Glutamatergic neuron (in vitro differentiated cells): ENCODE results near the gene TAAR2. TPM values are rescaled to one million over a fixed set of nuclear protein-coding genes. Genes with fewer than 3 reads are reported as not detected.

Source experiments
- DNase-seq: peaks from one replicate; pipeline ENCODE4 v3.0.0; 2022
- H3K27ac Mint-ChIP-seq: one replicate; pipeline ENCODE4 v1.8.0; 2020; ENCODE audit warnings: mild to moderate bottlenecking, mixed read lengths, inconsistent platforms; ENCODE audit not compliant: unreplicated experiment
- H3K27me3 Mint-ChIP-seq: one replicate; pipeline ENCODE4 v1.8.0; 2020; ENCODE audit warnings: mild to moderate bottlenecking, moderate library complexity, mixed read lengths, inconsistent platforms; ENCODE audit not compliant: unreplicated experiment
- H3K36me3 Mint-ChIP-seq: one replicate; pipeline ENCODE4 v1.8.0; 2020; ENCODE audit warnings: mild to moderate bottlenecking, mixed read lengths, inconsistent platforms; ENCODE audit not compliant: unreplicated experiment
- H3K4me1 Mint-ChIP-seq: one replicate; pipeline ENCODE4 v1.8.0; 2020; ENCODE audit warnings: mild to moderate bottlenecking, low read depth, mixed read lengths, inconsistent platforms; ENCODE audit not compliant: unreplicated experiment
- H3K4me3 Mint-ChIP-seq: one replicate; pipeline ENCODE4 v1.8.0; 2020; ENCODE audit warnings: mild to moderate bottlenecking, mixed read lengths, inconsistent platforms; ENCODE audit not compliant: unreplicated experiment
- H3K9me3 Mint-ChIP-seq: one replicate; pipeline ENCODE4 v1.8.0; 2020; ENCODE audit warnings: mild to moderate bottlenecking, moderate library complexity, mixed read lengths, inconsistent platforms; ENCODE audit not compliant: unreplicated experiment
- total RNA-seq: library from RNA; stranded (reverse); fragmentation: NEBNext Ultra II Directional; extraction: Animal tissue kit (Norgen Biotek cat#: 25700); gene quantifications from one replicate; pipeline ENCODE4 v1.2.1, GENCODE V29; 2021; ENCODE audit not compliant: unreplicated experiment
- TF ChIP-seq, protein P1 (sequence below): fragments of 200-600 bp; sonication (generic); IDR thresholded peaks from one replicate; pipeline ENCODE4 v1.5.0; 2021; ENCODE audit not compliant: partially characterized antibody, unreplicated experiment

The TAAR2 gene
- total RNA-seq, 1 donor from 2014 or later: not detected

DNA sequence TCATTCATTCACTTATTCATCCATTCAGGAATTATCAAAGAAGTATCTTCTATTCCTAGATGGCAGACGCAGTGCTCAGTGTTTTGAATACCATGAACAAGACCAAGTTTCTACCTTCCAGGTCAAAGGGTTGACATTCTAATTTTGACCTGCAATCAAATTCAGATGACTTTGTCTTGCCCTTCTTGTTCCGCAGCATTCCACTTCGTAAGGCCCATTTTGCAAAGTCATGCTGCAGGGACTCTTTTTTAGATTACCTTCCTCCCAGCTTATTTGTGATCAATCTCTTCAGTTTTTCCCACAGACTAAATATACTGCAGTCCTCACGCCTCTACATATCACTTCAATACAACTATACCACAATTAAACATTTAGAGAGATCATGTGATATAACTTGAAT is 42.0 kb upstream of the TAAR2 start:
- Mint-ChIP-seq H3K4me1 (peaks cover 2% of the 10 kb centered on the region), H3K36me3 (no peaks in the 10 kb centered on the region), H3K4me3 (no peak overlapping the region), H3K9me3 (no peaks in the 10 kb centered on the region), H3K27me3 (no peaks in the 10 kb centered on the region), H3K27ac (no peak overlapping the region)
- TF ChIP-seq, protein P1, sequence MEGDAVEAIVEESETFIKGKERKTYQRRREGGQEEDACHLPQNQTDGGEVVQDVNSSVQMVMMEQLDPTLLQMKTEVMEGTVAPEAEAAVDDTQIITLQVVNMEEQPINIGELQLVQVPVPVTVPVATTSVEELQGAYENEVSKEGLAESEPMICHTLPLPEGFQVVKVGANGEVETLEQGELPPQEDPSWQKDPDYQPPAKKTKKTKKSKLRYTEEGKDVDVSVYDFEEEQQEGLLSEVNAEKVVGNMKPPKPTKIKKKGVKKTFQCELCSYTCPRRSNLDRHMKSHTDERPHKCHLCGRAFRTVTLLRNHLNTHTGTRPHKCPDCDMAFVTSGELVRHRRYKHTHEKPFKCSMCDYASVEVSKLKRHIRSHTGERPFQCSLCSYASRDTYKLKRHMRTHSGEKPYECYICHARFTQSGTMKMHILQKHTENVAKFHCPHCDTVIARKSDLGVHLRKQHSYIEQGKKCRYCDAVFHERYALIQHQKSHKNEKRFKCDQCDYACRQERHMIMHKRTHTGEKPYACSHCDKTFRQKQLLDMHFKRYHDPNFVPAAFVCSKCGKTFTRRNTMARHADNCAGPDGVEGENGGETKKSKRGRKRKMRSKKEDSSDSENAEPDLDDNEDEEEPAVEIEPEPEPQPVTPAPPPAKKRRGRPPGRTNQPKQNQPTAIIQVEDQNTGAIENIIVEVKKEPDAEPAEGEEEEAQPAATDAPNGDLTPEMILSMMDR: no peak
- DNase-seq: no peak

DNA sequence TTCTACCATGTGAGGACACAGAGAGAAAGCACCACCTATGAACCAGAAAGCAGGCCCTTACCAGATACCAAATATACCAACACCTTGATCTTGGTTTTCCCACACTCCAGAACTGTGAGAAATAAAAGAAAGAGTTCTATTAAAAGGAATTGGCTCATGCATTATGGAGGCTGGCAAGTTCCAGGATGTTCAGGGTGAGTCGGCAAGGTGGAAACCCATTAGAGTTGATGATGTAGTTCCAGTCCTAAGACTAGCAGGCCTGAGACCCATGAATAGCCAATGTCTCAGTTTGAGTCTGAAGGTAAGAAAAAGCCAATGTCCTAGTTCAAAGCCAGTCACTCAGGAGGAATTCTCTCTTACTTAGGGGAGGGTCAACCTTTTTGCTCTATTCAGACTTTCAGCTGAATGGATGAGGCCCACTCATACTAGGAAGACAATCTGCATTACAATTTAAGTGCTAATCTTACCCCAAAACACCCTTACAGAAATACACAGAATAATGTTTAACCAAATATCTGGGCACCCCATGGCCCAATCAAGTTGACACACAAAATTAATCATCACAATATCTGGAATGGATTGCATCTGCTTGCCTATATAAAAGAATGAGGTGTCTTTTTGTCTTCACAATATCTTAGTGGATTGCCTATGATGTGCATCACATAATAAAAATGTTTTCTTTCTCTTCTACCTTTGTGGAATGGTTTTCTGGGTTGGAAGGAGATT is 40.4 kb upstream of the TAAR2 start:
- Mint-ChIP-seq H3K36me3 (no peaks in the 10 kb centered on the region), H3K9me3 (no peaks in the 10 kb centered on the region), H3K4me1 (peaks cover 2% of the 10 kb centered on the region), H3K4me3 (no peak overlapping the region), H3K27me3 (no peaks in the 10 kb centered on the region), H3K27ac (no peak overlapping the region)
- DNase-seq: no peak
- TF ChIP-seq, protein P1: no peak

DNA sequence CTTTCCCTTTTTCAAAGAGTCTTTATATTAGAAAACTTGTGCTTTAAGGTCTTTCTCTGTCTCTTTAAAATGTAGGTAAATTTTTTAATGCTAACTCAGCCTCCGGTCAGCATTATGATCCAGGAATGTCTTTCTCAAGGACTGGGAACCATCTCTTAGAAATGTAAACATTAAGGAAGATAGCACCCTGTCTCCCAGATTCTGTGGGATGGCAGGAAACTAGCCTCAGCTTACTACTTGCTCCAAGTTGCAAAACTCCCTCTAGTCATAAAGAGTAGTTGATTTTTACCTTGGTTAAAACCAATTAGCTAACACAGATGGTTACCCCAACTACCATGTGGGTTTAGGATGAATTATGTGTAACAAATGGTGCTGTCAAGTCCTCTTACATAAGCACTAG is 39.6 kb upstream of the TAAR2 start:
- H3K36me3 Mint-ChIP-seq: no peaks in the 10 kb centered on the region
- H3K9me3 Mint-ChIP-seq: no peaks in the 10 kb centered on the region
- no peak overlapping the region for H3K27ac Mint-ChIP-seq
- no peaks in the 10 kb centered on the region for H3K27me3 Mint-ChIP-seq
- DNase-seq: no peak
- TF ChIP-seq, protein P1: no peak
- peaks cover 2% of the 10 kb centered on the region for H3K4me1 Mint-ChIP-seq
- no peak overlapping the region for H3K4me3 Mint-ChIP-seq

DNA sequence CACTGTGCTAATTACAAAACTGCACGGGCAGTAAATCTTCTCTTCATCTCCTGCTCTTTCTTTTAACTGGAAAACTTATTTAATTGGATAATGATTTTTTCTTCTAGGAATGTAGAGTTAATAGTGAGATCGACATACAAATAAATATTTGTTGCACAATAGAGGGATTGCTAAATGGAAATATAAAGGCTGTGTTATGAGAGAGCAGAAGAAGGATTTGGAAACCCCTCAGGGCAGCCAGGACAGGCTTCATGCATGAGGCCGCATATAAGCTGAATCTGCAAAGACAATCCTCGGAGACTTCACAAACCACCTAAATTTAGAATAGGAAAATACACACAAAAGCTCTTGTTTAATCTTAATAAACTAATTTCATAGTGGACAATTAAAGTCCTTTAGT is 37.8 kb upstream of the TAAR2 start:
- no peaks in the 10 kb centered on the region for H3K27me3 Mint-ChIP-seq
- no peak for DNase-seq
- no peaks in the 10 kb centered on the region for H3K9me3 Mint-ChIP-seq
- H3K36me3 Mint-ChIP-seq: no peaks in the 10 kb centered on the region
- peaks cover 2% of the 10 kb centered on the region for H3K4me1 Mint-ChIP-seq
- H3K4me3 Mint-ChIP-seq: no peak overlapping the region
- no peak overlapping the region for H3K27ac Mint-ChIP-seq
- TF ChIP-seq, protein P1: no peak

DNA sequence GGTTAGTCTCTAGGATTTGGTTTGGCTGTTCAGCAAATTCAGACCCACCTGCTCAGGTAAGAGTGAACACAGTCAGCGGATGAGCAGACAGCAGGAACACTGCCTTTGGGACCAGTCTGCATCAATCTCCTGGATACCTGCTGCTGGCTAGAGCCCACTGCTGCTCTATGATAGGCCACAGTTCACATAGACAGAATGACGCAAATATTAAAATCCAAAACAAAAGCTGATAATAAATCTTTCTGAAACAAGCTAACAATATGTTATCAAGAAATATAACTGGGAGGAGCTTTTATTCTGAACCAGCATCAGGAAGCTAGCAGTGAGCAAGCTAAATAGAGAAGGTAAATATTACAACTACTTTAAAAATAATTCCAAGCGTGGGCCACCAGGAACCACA is 35.0 kb upstream of the TAAR2 start, which contains the start of gene TAAR1:
TSS of gene TAAR1 (minus strand) at position 101 of the 400 bp plus-strand sequence. CDS start 13,179 bp downstream, outside the sequence.
- Mint-ChIP-seq H3K27me3 (no peaks in the 10 kb centered on the region), H3K36me3 (no peaks in the 10 kb centered on the region), H3K9me3 (no peaks in the 10 kb centered on the region), H3K4me1 (peaks cover 2% of the 10 kb centered on the region), H3K4me3 (no peak within 1 kb of the TSS), H3K27ac (no peak within 1 kb of the TSS)
- TF ChIP-seq, protein P1: no peak
- no peak for DNase-seq
